Heart right ventricle (tissue), 16 donors: ENCODE data around the gene SVOPL. TPM values are rescaled to one million over a fixed set of nuclear protein-coding genes. Genes with fewer than 3 reads are reported as not detected.

Source experiments
- ATAC-seq, 8 donors: fragments of 200-7000 bp; cut with Tn5 transposase; one replicate each; pipeline ENCODE4 v1.9.1; 2020; ENCODE audit warnings: mild to moderate bottlenecking in 8 of 8, moderate library complexity in 8 of 8, moderate number of reproducible peaks in 1 of 8
- DNase-seq, 2 donors: peaks; one replicate each; pipeline ENCODE4 v3.0.0-alpha.2; 2020
- H3K27ac ChIP-seq, 10 donors: fragments of 200-600 bp; sonication (generic) in 2 of 10; one replicate each; pipeline versions ENCODE4 v1.5.0 to v1.8.0; 2020 to 2022; ENCODE audit warnings: mild to moderate bottlenecking in 3 of 10
- H3K27me3 ChIP-seq, 7 donors: fragments of 200-600 bp; one replicate each; pipeline ENCODE4 v1.8.0; 2021 to 2022; ENCODE audit warnings: mild to moderate bottlenecking in 2 of 7
- H3K36me3 ChIP-seq, 9 donors: fragments of 200-600 bp; sonication (generic) in 1 of 9; one replicate each; pipeline versions ENCODE4 v1.5.0 to v1.8.0; 2020 to 2022; ENCODE audit warnings: mild to moderate bottlenecking in 2 of 9
- H3K4me1 ChIP-seq, 9 donors: fragments of 200-600 bp; sonication (generic) in 1 of 9; one replicate each; pipeline versions ENCODE4 v1.5.0 to v1.8.0; 2020 to 2022; ENCODE audit warnings: mild to moderate bottlenecking in 4 of 9
- H3K4me3 ChIP-seq, 10 donors: fragments of 200-600 bp; sonication (generic) in 2 of 10; one replicate each; pipeline versions ENCODE4 v1.5.0 to v1.8.0; 2020 to 2022; ENCODE audit warnings: mild to moderate bottlenecking in 7 of 10, moderate library complexity in 2 of 10
- H3K9me3 ChIP-seq, 11 donors: fragments of 200-600 bp in 10 of 11; sonication (generic) in 2 of 11; one replicate each; pipeline versions ENCODE4 v1.5.0 to v1.8.0; 2013 to 2022; ENCODE audit warnings: mild to moderate bottlenecking in 2 of 11, control low read depth in 1 of 11, moderate library complexity in 1 of 11
- WGBS, 2 donors: extraction: QIAGEN DNeasy Blood & Tissue Kit; methylation state at CpG; one replicate each; pipeline ENCODE4 v1.1.7; 2013; ENCODE audit warnings: inconsistent platforms in 1 of 2; 5-methylcytosine and 5-hydroxymethylcytosine counted together
- intact Hi-C, 10 donors: fragments of 100-400 bp; cut with DNase I; formaldehyde crosslinking; loops; one replicate each; pipeline versions ENCODE4 v1.11.1 to v1.14.2; 2022
- polyA plus RNA-seq, 2 donors: library from polyadenylated mRNA; stranded (reverse); fragments of 200-250 nt; gene quantifications; one replicate each; pipeline ENCODE4 v1.2.3, GENCODE V29; 2013
- total RNA-seq, 10 donors: library from RNA; stranded (reverse); fragmentation: NEBNext Ultra II Directional in 3 of 10; extraction: Animal tissue kit (Norgen Biotek cat#: 25700) in 3 of 10; gene quantifications; one replicate each; pipeline versions ENCODE4 v1.2.1 to v1.2.4, GENCODE V29; 2021 to 2023
- TF ChIP-seq, protein P1 (sequence below), 9 donors: fragments of 200-600 bp; sonication (generic) in 2 of 9; IDR thresholded peaks; one replicate each; pipeline versions ENCODE4 v1.5.0 to v1.8.0; 2021 to 2022; ENCODE audit warnings: antibody characterized with exemption in 9 of 9, mild to moderate bottlenecking in 5 of 9, moderate library complexity in 1 of 9
- donor health status: Arrhythmogenic right ventricular cardiomyopathy.
- donor health status: ischemic (EF 13 %, LVEDD 7.1; RV severe dilation, severe dysfunction).
- donor health status: healthy with polysubstance abuse.
- donor health status: DM: no; HTN: yes; CAD: no.
- donor health status: DM: no; HTN: no; CAD: no.
- donor health status: ischemic (EF 25% LVEDD 6.9; RV normal size, moderate dysfunction).
- donor health status: ischemic (EF 25% LVEDD 5.7; RV mildly dilated, moderate dysfunction).
- donor health status: healthy.
- donor health status: DM: yes; HTN: yes; CAD: no.
- donor health status: Ischemic cardiomyopathy.
- donor health status: ischemic (EF 35%, LVEDD 5.7; RV mildly dilated, moderate dysfunction).
- donor health status: nonischemic (EF 11% LVEDD 7.7; RV severe dilation, severe dysfunction).
- donor health status: DM: yes; HTN: yes; CAD: no.
- donor health status: PGD.
- donor health status: ischemic (EF 29% LVEDD 5.4; RV normal size, mild dysfunction).
- donor health status: nonischemic (EF 23%, LVEDD 6.1; RV moderate dilation, normal function).

The SVOPL gene
- total and polyA plus RNA-seq, 12 donors, result not detected

DNA sequence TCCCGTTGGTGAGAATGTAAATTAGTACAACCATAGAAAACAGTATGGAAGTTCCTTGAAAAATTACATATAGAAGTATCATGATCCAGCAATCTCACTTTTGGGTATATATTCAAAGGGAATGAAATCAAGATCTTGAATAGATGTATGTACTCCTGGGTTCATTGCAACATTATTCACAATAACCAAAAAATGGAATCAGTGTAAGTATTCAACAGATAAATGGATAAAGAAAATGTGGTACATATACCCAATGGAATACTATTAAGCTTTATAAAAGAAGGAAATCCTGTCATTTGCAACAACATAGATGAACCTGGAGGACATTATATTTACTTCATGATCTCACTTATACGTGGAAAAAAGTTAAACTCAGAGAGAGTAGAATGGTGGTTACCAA lies 154.3 kb downstream of the SVOPL start:
- Histone ChIP-seq H3K36me3 (peaks cover 0 to 81% (median 15%) of the 10 kb centered on the region in 9 donors), H3K27me3 (no peaks in the 10 kb centered on the region), H3K4me3 (no peak overlapping the region), H3K4me1 (peaks cover 0 to 11% (median 0%) of the 10 kb centered on the region in 9 donors), H3K27ac (no peak overlapping the region), H3K9me3 (no peaks in the 10 kb centered on the region)
- TF ChIP-seq, protein P1, sequence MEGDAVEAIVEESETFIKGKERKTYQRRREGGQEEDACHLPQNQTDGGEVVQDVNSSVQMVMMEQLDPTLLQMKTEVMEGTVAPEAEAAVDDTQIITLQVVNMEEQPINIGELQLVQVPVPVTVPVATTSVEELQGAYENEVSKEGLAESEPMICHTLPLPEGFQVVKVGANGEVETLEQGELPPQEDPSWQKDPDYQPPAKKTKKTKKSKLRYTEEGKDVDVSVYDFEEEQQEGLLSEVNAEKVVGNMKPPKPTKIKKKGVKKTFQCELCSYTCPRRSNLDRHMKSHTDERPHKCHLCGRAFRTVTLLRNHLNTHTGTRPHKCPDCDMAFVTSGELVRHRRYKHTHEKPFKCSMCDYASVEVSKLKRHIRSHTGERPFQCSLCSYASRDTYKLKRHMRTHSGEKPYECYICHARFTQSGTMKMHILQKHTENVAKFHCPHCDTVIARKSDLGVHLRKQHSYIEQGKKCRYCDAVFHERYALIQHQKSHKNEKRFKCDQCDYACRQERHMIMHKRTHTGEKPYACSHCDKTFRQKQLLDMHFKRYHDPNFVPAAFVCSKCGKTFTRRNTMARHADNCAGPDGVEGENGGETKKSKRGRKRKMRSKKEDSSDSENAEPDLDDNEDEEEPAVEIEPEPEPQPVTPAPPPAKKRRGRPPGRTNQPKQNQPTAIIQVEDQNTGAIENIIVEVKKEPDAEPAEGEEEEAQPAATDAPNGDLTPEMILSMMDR (IDR thresholded peaks at IDR 0.05), result no peak
- no peak for ATAC-seq
- 95 to 98% methylated on average over 2 of the region's 2 CpGs for WGBS, 2 donors
- DNase-seq, result no peak
- intact Hi-C loops, result no loop called here

DNA sequence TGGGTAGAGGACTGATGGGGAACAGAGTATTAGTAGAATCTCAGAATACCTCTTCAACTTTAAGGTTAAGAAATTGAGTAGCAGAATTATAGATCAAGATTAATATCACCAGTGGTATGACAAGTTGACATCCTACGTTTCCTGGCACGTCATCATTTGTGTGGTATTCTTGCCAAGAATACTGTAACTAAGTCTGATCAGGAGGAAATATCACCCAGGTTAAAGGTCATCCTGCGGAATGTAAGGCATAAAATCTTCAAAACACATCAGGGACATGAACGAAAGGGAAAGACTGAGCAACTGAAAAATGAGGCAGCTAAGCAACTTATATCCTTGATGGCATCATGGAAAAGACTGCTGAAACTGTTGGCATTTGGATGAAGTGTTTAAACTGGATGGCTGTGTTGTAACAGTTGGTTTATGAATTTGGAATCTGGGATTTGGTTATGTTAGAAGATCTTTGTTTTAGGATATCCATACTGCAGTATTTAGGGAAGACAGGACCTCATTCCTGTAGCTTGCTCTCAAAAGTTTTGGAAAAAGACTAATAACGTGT lies 155.0 kb downstream of the SVOPL start:
- TF ChIP-seq, protein P1 (IDR thresholded peaks at IDR 0.05), result no peak
- DNase-seq (no peak), ATAC-seq (no peak)
- Histone ChIP-seq H3K36me3 (peaks cover 0 to 81% (median 15%) of the 10 kb centered on the region in 9 donors), H3K4me3 (no peak overlapping the region), H3K4me1 (peaks cover 0 to 11% (median 0%) of the 10 kb centered on the region in 9 donors), H3K9me3 (no peaks in the 10 kb centered on the region), H3K27me3 (no peaks in the 10 kb centered on the region), H3K27ac (no peak overlapping the region)
- intact Hi-C loops, result no loop called here
- 63 to 75% methylated on average over 5 of the region's 5 CpGs for WGBS, 2 donors

DNA sequence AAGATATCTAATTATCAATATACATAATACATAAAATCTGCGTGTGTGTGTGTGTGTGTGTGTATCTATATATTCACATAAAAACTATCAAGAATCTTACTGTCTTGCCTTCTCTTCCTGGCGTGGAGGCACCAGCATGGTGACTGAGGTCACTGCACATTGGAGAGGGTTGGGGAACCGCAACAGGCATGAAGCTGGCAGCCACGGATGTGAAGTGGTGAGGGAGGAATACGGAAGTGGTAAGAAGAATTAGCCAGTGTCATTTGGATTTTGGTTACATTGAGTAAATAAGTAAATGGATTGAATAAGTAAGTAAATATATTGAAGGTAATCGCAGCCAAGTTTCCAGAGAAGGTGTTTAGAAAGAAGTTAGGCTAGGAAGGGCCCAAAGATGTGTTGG lies 156.0 kb downstream of the SVOPL start:
- Histone ChIP-seq H3K4me3 (no peak overlapping the region), H3K36me3 (peaks cover 0 to 85% (median 12%) of the 10 kb centered on the region in 9 donors), H3K4me1 (peaks cover 0 to 11% (median 0%) of the 10 kb centered on the region in 9 donors), H3K9me3 (no peaks in the 10 kb centered on the region), H3K27me3 (no peaks in the 10 kb centered on the region), H3K27ac (no peak overlapping the region)
- DNase-seq, result no peak
- intact Hi-C loops, result no loop called here
- TF ChIP-seq, protein P1 (IDR thresholded peaks at IDR 0.05), result no peak
- ATAC-seq, result no peak
- WGBS, 2 donors, result 80 to 82% methylated on average over 6 of the region's 6 CpGs

Other genes with a start within 250 kb of the SVOPL start
- 10 to 100 TPM; 13.6 to 26.2 (median 19.1) TPM for gene TRIM24, start 241.1 kb downstream of the SVOPL start, total RNA-seq
- 1 to 10 TPM; 7.7 to 8.2 TPM for gene TRIM24, start 241.1 kb downstream of the SVOPL start, polyA plus RNA-seq
- gene TMEM213, start 96.6 kb upstream of the SVOPL start, total RNA-seq, result not detected
- not detected for gene TMEM213, start 96.6 kb upstream of the SVOPL start, polyA plus RNA-seq
- not detected for gene ATP6V0A4, start 96.8 kb upstream of the SVOPL start, total RNA-seq
- not detected for gene ATP6V0A4, start 96.8 kb upstream of the SVOPL start, polyA plus RNA-seq